Natural killer cell (primary cell): ENCODE data around the gene KIAA2012. TPM values are rescaled to one million over a fixed set of nuclear protein-coding genes. Genes with fewer than 3 reads are reported as not detected.

Source experiments
- ATAC-seq, 3 donors: fragments of 150-1000 bp in 2 of 3; fragments of 200-7000 bp in 1 of 3; cut with Tn5 transposase; 1 replicate in 1 of 3; 2 replicates in 2 of 3; pipeline ENCODE4 v1.10.0; 2021; ENCODE audit warnings: mild to moderate bottlenecking in 2 of 3, moderate library complexity in 2 of 3
- DNase-seq, 2 donors: peaks; one replicate each; pipeline versions ENCODE4 v3.0.0 to v3.0.0-alpha.2; 2013 to 2021; ENCODE audit warnings: mixed read lengths in 1 of 2
- H3K27ac ChIP-seq: one replicate; pipeline ENCODE4 v1.5.1; 2013; ENCODE audit warnings: mild to moderate bottlenecking, low read length
- H3K27me3 ChIP-seq: one replicate; pipeline ENCODE4 v1.6.1; 2013; ENCODE audit warnings: low read length; ENCODE audit not compliant: control insufficient read depth, insufficient read depth
- H3K36me3 ChIP-seq: one replicate; pipeline ENCODE4 v1.6.1; 2013; ENCODE audit warnings: low read length; ENCODE audit not compliant: control insufficient read depth, insufficient read depth
- H3K4me1 ChIP-seq: one replicate; pipeline ENCODE4 v1.6.1; 2013; ENCODE audit warnings: low read length; ENCODE audit not compliant: control insufficient read depth, insufficient read depth
- H3K4me3 ChIP-seq: one replicate; pipeline ENCODE4 v1.5.1; 2013; ENCODE audit warnings: low read length
- H3K9me3 ChIP-seq: one replicate; pipeline ENCODE4 v1.6.1; 2013; ENCODE audit warnings: low read length; ENCODE audit not compliant: control insufficient read depth, insufficient read depth
- H3K27ac Mint-ChIP-seq, 2 donors: one replicate each; pipeline ENCODE4 v1.8.0; 2022; ENCODE audit warnings: mild to moderate bottlenecking in 2 of 2, mixed read lengths in 2 of 2, moderate library complexity in 1 of 2
- H3K27me3 Mint-ChIP-seq, 2 donors: one replicate each; pipeline ENCODE4 v1.8.0; 2022; ENCODE audit warnings: low read depth in 2 of 2, mixed read lengths in 2 of 2
- H3K36me3 Mint-ChIP-seq: one replicate; pipeline ENCODE4 v1.8.0; 2022; ENCODE audit warnings: mixed read lengths
- H3K4me1 Mint-ChIP-seq, 2 donors: one replicate each; pipeline ENCODE4 v1.8.0; 2022; ENCODE audit warnings: mixed read lengths in 2 of 2
- H3K4me3 Mint-ChIP-seq: one replicate; pipeline ENCODE4 v1.8.0; 2022; ENCODE audit warnings: mild to moderate bottlenecking, moderate library complexity, mixed read lengths
- H3K9me3 Mint-ChIP-seq, 2 donors: one replicate each; pipeline ENCODE4 v1.8.0; 2022; ENCODE audit warnings: mixed read lengths in 2 of 2
- WGBS: methylation state at CpG from one replicate; pipeline ENCODE4 v1.1.7; 2013; ENCODE audit warnings: missing lambda C conversion rate; ENCODE audit not compliant: insufficient coverage; 5-methylcytosine and 5-hydroxymethylcytosine counted together
- intact Hi-C: fragments of 100-400 bp; cut with micrococcal nuclease; formaldehyde crosslinking; loops from one replicate; pipeline ENCODE4 v1.14.2; 2022
- total RNA-seq, 4 donors: library from RNA; stranded (reverse); fragments of 120-200 nt in 1 of 4; gene quantifications; one replicate each; pipeline versions ENCODE4 v1.2.3 to v1.2.4, GENCODE V29; 2013 to 2022
- TF ChIP-seq, protein P1 (sequence below): fragments of 200-600 bp; IDR thresholded peaks from one replicate; pipeline ENCODE4 v1.8.0; 2022; ENCODE audit warnings: antibody characterized with exemption

KIAA2012 gene
- total RNA-seq, 3 donors from 2014 or later (not counting 1 experiment from before 2014, with no cell fraction given) = not detected

DNA sequence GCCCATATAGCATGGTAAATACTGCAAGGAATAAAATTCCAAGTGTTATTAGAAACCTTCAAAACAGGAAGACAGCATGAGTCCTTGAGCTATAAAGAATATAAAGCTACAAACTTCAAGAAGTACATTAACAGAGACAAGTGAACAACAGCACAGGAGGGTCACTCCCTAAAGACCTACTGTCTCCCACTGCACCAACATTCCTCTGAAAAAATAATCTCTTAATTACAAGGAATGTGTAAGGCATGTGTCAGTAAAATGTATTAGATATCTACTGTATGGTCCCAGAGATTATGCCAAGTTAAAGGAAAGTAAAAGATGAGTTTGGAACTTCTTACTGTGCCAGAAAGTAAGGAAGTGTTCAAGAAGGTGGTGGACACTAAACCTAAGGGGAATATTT is 135.5 kb downstream of the KIAA2012 start:
- Mint-ChIP-seq H3K9me3 (no peaks in the 10 kb centered on the region), H3K4me1 (peaks cover under 1 to 1% of the 10 kb centered on the region in 2 donors), H3K27ac (no peak overlapping the region), H3K36me3 (peaks cover 10% of the 10 kb centered on the region), H3K4me3 (no peak overlapping the region), H3K27me3 (no peaks in the 10 kb centered on the region)
- Histone ChIP-seq H3K4me3 (no peak overlapping the region), H3K27me3 (no peaks in the 10 kb centered on the region), H3K4me1 (no peaks in the 10 kb centered on the region), H3K27ac (no peak overlapping the region), H3K9me3 (no peaks in the 10 kb centered on the region), H3K36me3 (peaks cover 34% of the 10 kb centered on the region)
- ATAC-seq (no peak), DNase-seq (no peak)
- intact Hi-C loops = no loop called here
- TF ChIP-seq, protein P1, sequence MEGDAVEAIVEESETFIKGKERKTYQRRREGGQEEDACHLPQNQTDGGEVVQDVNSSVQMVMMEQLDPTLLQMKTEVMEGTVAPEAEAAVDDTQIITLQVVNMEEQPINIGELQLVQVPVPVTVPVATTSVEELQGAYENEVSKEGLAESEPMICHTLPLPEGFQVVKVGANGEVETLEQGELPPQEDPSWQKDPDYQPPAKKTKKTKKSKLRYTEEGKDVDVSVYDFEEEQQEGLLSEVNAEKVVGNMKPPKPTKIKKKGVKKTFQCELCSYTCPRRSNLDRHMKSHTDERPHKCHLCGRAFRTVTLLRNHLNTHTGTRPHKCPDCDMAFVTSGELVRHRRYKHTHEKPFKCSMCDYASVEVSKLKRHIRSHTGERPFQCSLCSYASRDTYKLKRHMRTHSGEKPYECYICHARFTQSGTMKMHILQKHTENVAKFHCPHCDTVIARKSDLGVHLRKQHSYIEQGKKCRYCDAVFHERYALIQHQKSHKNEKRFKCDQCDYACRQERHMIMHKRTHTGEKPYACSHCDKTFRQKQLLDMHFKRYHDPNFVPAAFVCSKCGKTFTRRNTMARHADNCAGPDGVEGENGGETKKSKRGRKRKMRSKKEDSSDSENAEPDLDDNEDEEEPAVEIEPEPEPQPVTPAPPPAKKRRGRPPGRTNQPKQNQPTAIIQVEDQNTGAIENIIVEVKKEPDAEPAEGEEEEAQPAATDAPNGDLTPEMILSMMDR = no peak

DNA sequence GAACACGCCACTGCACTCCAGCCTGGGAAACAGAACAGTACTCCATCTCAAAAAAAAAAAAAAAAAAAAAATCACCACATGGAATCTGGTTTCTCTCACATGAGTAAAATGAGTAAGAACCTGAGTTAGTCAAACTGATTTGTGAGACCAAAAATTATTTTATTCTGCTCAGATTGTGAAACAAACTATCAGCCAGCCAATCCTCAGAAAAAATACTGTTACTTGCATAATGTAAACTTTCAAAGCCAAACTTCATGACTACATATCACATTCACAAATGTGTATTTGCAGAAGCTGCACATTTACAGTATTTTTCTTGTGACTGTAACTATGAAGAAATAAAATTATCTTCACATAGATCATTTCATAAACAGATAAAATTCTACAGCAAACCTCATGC is 142.1 kb downstream of the KIAA2012 start:
- no peak overlapping the region for H3K4me3 Mint-ChIP-seq
- peaks cover 0 to 6% of the 10 kb centered on the region in 2 donors for H3K4me1 Mint-ChIP-seq
- TF ChIP-seq, protein P1 = no peak
- no peaks in the 10 kb centered on the region for H3K36me3 Mint-ChIP-seq
- Histone ChIP-seq H3K4me3 (no peak overlapping the region), H3K27me3 (no peaks in the 10 kb centered on the region), H3K4me1 (no peaks in the 10 kb centered on the region), H3K36me3 (peaks cover 25% of the 10 kb centered on the region), H3K27ac (no peak overlapping the region), H3K9me3 (no peaks in the 10 kb centered on the region)
- no peak for ATAC-seq
- intact Hi-C loops = no loop called here
- H3K27me3 Mint-ChIP-seq = no peaks in the 10 kb centered on the region
- H3K27ac Mint-ChIP-seq = no peak overlapping the region
- WGBS = no CpG with 5 or more reads among the region's 1 CpG
- DNase-seq = no peak
- H3K9me3 Mint-ChIP-seq = no peaks in the 10 kb centered on the region

DNA sequence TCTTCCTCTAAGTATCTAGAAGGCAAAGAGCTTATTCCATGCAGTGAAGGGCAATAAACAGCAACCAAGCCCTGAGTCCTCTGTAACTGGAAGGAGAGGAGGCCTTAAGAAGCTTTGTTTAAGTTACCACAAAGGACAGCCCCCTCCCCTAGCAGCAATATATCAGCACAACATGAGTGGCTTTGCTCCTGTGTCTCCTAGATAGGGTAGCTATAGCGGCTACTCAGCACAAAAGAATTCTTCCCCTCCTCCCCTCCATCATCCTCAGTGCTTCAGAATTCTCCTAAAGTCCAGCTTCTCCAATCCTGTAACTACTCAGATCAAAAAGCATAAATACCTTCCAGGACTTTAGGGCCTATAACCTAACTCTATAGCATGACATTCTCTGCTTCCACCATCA is 148.8 kb downstream of the KIAA2012 start:
- H3K9me3 ChIP-seq = no peaks in the 10 kb centered on the region
- TF ChIP-seq, protein P1 = no peak
- no peaks in the 10 kb centered on the region for H3K9me3 Mint-ChIP-seq
- peaks cover 23% of the 10 kb centered on the region for H3K36me3 ChIP-seq
- no peak overlapping the region for H3K27ac ChIP-seq
- intact Hi-C loops = no loop called here
- 90% methylated on average over 1 of the region's 1 CpG for WGBS
- no peak overlapping the region for H3K4me3 ChIP-seq
- H3K36me3 Mint-ChIP-seq = peaks cover 11% of the 10 kb centered on the region
- no peaks in the 10 kb centered on the region for H3K4me1 ChIP-seq
- no peak overlapping the region for H3K4me3 Mint-ChIP-seq
- DNase-seq = no peak
- H3K27ac Mint-ChIP-seq = no peak overlapping the region
- no peak for ATAC-seq
- H3K27me3 ChIP-seq = no peaks in the 10 kb centered on the region
- peaks cover 35 to 42% of the 10 kb centered on the region in 2 donors for H3K4me1 Mint-ChIP-seq
- H3K27me3 Mint-ChIP-seq = no peaks in the 10 kb centered on the region

DNA sequence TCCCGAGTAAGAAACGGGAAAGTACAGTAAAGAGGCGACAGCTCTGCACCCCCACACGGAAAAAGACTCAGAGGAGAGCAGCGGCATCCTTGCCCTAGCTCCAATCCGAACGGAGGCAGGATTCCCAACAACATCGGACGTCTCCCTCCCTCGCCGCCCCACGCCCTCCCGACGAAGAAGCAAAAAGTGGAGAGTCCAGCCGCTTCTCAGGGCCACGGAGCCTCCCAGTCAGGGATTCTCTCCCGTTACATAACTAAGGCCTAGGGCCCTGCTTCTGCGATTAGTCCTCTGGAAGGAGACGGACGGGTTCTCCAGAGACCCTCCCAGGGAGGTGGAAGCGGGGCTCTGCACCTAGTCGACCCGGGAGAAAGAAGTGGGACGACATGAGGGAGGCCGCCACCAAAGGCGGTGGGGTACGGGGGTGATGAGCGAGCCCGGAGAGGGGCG is 164.8 kb downstream of the KIAA2012 start:
- Mint-ChIP-seq H3K36me3 (no peaks in the 10 kb centered on the region), H3K9me3 (no peaks in the 10 kb centered on the region), H3K4me3 (peak overlapping the region; percentile 95), H3K27me3 (no peaks in the 10 kb centered on the region), H3K4me1 (peaks cover 14 to 20% of the 10 kb centered on the region in 2 donors), H3K27ac (peak overlapping the region; percentile 90 to 96)
- Histone ChIP-seq H3K4me3 (peak overlapping the region; percentile 94), H3K9me3 (no peaks in the 10 kb centered on the region), H3K27ac (peak overlapping the region; percentile 88), H3K36me3 (peaks cover 1% of the 10 kb centered on the region), H3K27me3 (no peaks in the 10 kb centered on the region), H3K4me1 (peaks cover 22% of the 10 kb centered on the region)
- peak; percentile 48 to 60 (median 51) for ATAC-seq
- intact Hi-C loops = loop anchor here (1.0 kb wide), 1 partner anchor 27 kb away; the partner anchor contains the start of gene NOP58
- WGBS = under 1% methylated on average over 30 of the region's 30 CpGs
- TF ChIP-seq, protein P1 = no peak
- DNase-seq = peak; percentile 15 to 32
